HepG2 (cell line): ENCODE data around the gene AP4S1. TPM values are rescaled to one million over a fixed set of nuclear protein-coding genes. Genes with fewer than 3 reads are reported as not detected.
"Not testable (repeated sequence)": the region's sequence is repeated elsewhere in the genome, so short reads cannot be mapped to it uniquely, and the experiment has no call there.

Experiments
- ATAC-seq: fragments of 200-7000 bp; cut with Tn5 transposase; 3 replicates; pipeline ENCODE4 v1.9.1; 2020; ENCODE audit warnings: mild to moderate bottlenecking, moderate library complexity
- BruUV-seq: library from RNA; stranded (reverse); fragments of 400-500 nt; replicated peaks from 2 replicates; lab custom pipeline; 2021; lab: Mats Ljungman, UMichigan
- CTCF ChIA-PET: fragments of 300-600 bp; formaldehyde crosslinking; extraction: SDS; loops from one replicate; lab custom pipeline; 2021; ENCODE audit warnings: low total read pairs, inconsistent platforms, low intra/inter-chr PET ratio; lab: Yijun Ruan, JAX
- POLR2A ChIA-PET: fragments of 350-600 bp; sonication (Branson Sonifier 250); formaldehyde crosslinking; loops from one replicate; lab custom pipeline; 2020; ENCODE audit warnings: antibody characterized with exemption, inconsistent platforms; lab: Yijun Ruan, JAX
- DNase-seq: peaks from one replicate; pipeline ENCODE4 v3.0.0-alpha.2; 2015; ENCODE audit warnings: low spot score
- FAIRE-seq: peaks from 3 replicates; lab custom pipeline; 2011; peaks lifted over from hg19 to GRCh38; lab: Jason Lieb, UNC
- H2AFZ ChIP-seq: one replicate; pipeline ENCODE4 v1.6.1; 2011; ENCODE audit warnings: low read length, inconsistent platforms
- H3K27ac ChIP-seq: fragments of 300-600 bp; 3 replicates; pipeline ENCODE4 v1.8.0; 2011; ENCODE audit warnings: mixed run types, mild to moderate bottlenecking, mixed read lengths, low read length, inconsistent platforms; ENCODE audit not compliant: insufficient read depth; ENCODE audit errors: extremely low read length
- H3K27me3 ChIP-seq, 2 experiments: fragments of 200-600 bp in 1 of 2; 2 replicates in 1 of 2; 3 replicates in 1 of 2; pipeline versions ENCODE4 v1.6.0 to v1.8.0; 2011; ENCODE audit warnings: low read length in 2 of 2, mild to moderate bottlenecking in 2 of 2, moderate library complexity in 2 of 2, inconsistent platforms in 1 of 2; ENCODE audit not compliant: insufficient read depth in 2 of 2, control insufficient read depth in 1 of 2
- H3K36me3 ChIP-seq, 2 experiments: fragments of 200-600 bp in 1 of 2; replicated peaks in 1 of 2; 2 replicates in 1 of 2; 3 replicates in 1 of 2; pipeline versions ENCODE4 v1.5.1 to v1.8.0; 2011; ENCODE audit warnings: low read length in 2 of 2, inconsistent platforms in 1 of 2; ENCODE audit not compliant: insufficient read depth in 2 of 2, control insufficient read depth in 1 of 2
- H3K4me1 ChIP-seq: 2 replicates; pipeline ENCODE4 v1.5.1; 2012; ENCODE audit warnings: low read length, inconsistent platforms; ENCODE audit not compliant: insufficient read depth
- H3K4me2 ChIP-seq: 2 replicates; pipeline ENCODE4 v1.6.0; 2011; ENCODE audit warnings: low read depth, low read length, inconsistent platforms
- H3K4me3 ChIP-seq, 3 experiments: fragments of 200-600 bp in 1 of 3; sonication (generic), shearing (Covaris generic) in 1 of 3; replicated peaks in 1 of 3; 2 replicates each; pipeline ENCODE4 v1.5.1; 2011 to 2016; ENCODE audit warnings: low read length in 3 of 3, inconsistent platforms in 2 of 3, low read depth in 2 of 3, mild to moderate bottlenecking in 2 of 3, control low read depth in 1 of 3, mixed read lengths in 1 of 3; ENCODE audit not compliant: insufficient read depth in 1 of 3
- H3K79me2 ChIP-seq: one replicate; pipeline ENCODE4 v1.6.1; 2011; ENCODE audit warnings: low read length, inconsistent platforms; ENCODE audit not compliant: insufficient read depth
- H3K9ac ChIP-seq: 2 replicates; pipeline ENCODE4 v1.6.0; 2011; ENCODE audit warnings: mild to moderate bottlenecking, low read depth, low read length, inconsistent platforms; ENCODE audit not compliant: insufficient read depth
- H3K9me3 ChIP-seq: 2 replicates; pipeline ENCODE4 v1.5.1; 2012; ENCODE audit warnings: mild to moderate bottlenecking, low read length
- H4K20me1 ChIP-seq: 2 replicates; pipeline ENCODE4 v1.6.0; 2011; ENCODE audit warnings: inconsistent platforms, mild to moderate bottlenecking, low read length, moderate library complexity; ENCODE audit not compliant: insufficient read depth
- HNRNPLL ChIP-seq: fragments of 200-400 bp; formaldehyde crosslinking; IDR thresholded peaks from 2 replicates; pipeline ENCODE4 v1.6.1; 2017; ENCODE audit warnings: mild to moderate bottlenecking, low read depth, low read length; ENCODE audit not compliant: poor library complexity, severe bottlenecking
- SMAD9 ChIP-seq: sonication (generic); formaldehyde crosslinking; IDR thresholded peaks from 2 replicates; pipeline ENCODE4 v1.5.1; 2020; ENCODE audit warnings: mild to moderate bottlenecking, missing genetic modification reagents
- WGBS: methylation state at CpG from one replicate; pipeline ENCODE4 v1.1.6; 2017; ENCODE audit warnings: low lambda C conversion rate; 5-methylcytosine and 5-hydroxymethylcytosine counted together
- in situ Hi-C: cut with HindIII; loops from 2 replicates; pipeline ENCODE4 v1.10.0; 2017; ENCODE audit warnings: low pct_unique_long_range_greater_than_20kb; ENCODE audit not compliant: extremely low pct_ligation_motif_present
- intact Hi-C: fragments of 100-400 bp; cut with micrococcal nuclease; formaldehyde crosslinking; loops from one replicate; pipeline ENCODE4 v1.10.0; 2022; ENCODE audit not compliant: unreplicated experiment
- polyA plus RNA-seq, 8 experiments: library from polyadenylated mRNA; depleted of rRNA in 3 of 8; stranded (reverse) in 7 of 8; unstranded in 1 of 8; fragments of >200 nt; fragmentation: Illumina TruSeq in 4 of 8; extraction: Trizol in 4 of 8; gene quantifications; 2 replicates each; pipeline versions ENCODE4 v1.2.1 to v1.2.3, GENCODE V29; 2011 to 2016; ENCODE audit warnings: low read depth in 4 of 8, missing spikeins in 1 of 8, mixed read lengths in 1 of 8; ENCODE audit not compliant: insufficient read depth in 1 of 8
- total RNA-seq, 5 experiments: library from RNA; depleted of rRNA; stranded (reverse); fragments of >200 nt; fragmentation: Illumina TruSeq; extraction: Trizol; gene quantifications; 2 replicates each; pipeline ENCODE4 v1.2.3, GENCODE V29; 2016; ENCODE audit warnings: low read depth in 1 of 5
- TF ChIP-seq, protein P1 (sequence below): IDR thresholded peaks from 2 replicates; pipeline ENCODE4 v1.6.1; 2016; ENCODE audit warnings: low read depth, control low read depth
- TF ChIP-seq, protein P2 (sequence below): sonication (generic); formaldehyde crosslinking; IDR thresholded peaks from 2 replicates; pipeline ENCODE4 v1.4.0; 2020; ENCODE audit warnings: mild to moderate bottlenecking, missing genetic modification reagents

Gene AP4S1
- total and polyA plus RNA-seq, 2 of the 13 experiments (the other 11 are each of a cell fraction or from before 2014, with no cell fraction given): 3.9 to 21.1 TPM

DNA sequence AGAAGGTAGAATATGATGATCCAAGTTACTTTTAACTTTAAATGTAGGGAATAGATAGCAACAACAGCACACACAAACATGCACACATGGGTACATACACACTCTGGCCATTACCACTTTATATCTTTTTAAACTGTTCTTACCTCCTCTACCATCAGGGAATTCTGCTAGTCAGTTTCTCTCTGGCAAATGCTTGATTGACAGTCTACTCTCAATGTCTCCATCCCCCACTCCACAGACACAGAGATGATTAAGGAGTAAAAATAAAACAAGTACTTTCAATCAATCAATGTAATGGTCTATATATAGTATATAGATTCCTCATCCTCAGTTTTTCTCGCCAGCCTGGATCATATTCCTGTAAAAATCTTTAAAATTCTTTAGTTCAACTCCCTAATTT, 16.9 kb downstream of the AP4S1 start (continued):
- TF ChIP-seq, protein P1, sequence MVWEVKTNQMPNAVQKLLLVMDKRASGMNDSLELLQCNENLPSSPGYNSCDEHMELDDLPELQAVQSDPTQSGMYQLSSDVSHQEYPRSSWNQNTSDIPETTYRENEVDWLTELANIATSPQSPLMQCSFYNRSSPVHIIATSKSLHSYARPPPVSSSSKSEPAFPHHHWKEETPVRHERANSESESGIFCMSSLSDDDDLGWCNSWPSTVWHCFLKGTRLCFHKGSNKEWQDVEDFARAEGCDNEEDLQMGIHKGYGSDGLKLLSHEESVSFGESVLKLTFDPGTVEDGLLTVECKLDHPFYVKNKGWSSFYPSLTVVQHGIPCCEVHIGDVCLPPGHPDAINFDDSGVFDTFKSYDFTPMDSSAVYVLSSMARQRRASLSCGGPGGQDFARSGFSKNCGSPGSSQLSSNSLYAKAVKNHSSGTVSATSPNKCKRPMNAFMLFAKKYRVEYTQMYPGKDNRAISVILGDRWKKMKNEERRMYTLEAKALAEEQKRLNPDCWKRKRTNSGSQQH (CRISPR knock-in tag): no peak
- no peak for TF ChIP-seq HNRNPLL
- TF ChIP-seq, protein P2, sequence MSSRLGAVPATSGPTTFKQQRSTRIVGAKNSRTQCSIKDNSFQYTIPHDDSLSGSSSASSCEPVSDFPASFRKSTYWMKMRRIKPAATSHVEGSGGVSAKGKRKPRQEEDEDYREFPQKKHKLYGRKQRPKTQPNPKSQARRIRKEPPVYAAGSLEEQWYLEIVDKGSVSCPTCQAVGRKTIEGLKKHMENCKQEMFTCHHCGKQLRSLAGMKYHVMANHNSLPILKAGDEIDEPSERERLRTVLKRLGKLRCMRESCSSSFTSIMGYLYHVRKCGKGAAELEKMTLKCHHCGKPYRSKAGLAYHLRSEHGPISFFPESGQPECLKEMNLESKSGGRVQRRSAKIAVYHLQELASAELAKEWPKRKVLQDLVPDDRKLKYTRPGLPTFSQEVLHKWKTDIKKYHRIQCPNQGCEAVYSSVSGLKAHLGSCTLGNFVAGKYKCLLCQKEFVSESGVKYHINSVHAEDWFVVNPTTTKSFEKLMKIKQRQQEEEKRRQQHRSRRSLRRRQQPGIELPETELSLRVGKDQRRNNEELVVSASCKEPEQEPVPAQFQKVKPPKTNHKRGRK (CRISPR knock-in tag): no peak
- no peak for TF ChIP-seq SMAD9 (CRISPR knock-in tag)

DNA sequence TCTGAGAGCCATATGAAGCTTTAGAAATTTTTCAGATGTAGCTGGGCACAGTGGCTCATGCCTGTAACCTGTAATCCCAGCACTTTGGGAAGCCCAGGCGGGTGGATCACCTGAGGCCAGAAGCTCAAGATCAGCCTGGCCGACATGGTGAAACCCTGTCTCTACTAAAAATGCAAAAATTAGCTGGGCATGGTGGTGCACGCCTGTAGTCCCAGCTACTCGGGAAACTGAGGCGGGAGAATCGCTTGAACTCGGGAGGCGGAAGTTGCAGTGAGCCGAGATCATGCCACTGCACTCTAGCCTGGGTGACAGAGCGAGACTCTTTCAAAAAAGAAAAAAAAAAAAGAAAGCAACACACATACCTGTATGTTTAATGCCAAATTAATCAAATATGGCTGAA, 17.4 kb downstream of the AP4S1 start:
- H2AFZ ChIP-seq, H3K79me2 ChIP-seq, intact Hi-C loops, H3K27me3 ChIP-seq, BruUV-seq, H3K4me3 ChIP-seq, H4K20me1 ChIP-seq, DNase-seq, FAIRE-seq, H3K4me2 ChIP-seq, H3K9me3 ChIP-seq, H3K36me3 ChIP-seq, CTCF ChIA-PET, H3K27ac ChIP-seq, in situ Hi-C loops, ATAC-seq, H3K9ac ChIP-seq: not testable (repeated sequence)
- H3K4me1 ChIP-seq: peaks cover 15% of the 10 kb centered on the region
- POLR2A ChIA-PET: interaction anchor here (1.9 kb wide), 1 partner anchor 17 kb away, joined by 13 read pairs; the partner anchor contains the start of genes AP4S1 and STRN3
- WGBS: 91% methylated on average over 10 of the region's 10 CpGs
